ENCODE data around the gene SNX25.

DNA sequence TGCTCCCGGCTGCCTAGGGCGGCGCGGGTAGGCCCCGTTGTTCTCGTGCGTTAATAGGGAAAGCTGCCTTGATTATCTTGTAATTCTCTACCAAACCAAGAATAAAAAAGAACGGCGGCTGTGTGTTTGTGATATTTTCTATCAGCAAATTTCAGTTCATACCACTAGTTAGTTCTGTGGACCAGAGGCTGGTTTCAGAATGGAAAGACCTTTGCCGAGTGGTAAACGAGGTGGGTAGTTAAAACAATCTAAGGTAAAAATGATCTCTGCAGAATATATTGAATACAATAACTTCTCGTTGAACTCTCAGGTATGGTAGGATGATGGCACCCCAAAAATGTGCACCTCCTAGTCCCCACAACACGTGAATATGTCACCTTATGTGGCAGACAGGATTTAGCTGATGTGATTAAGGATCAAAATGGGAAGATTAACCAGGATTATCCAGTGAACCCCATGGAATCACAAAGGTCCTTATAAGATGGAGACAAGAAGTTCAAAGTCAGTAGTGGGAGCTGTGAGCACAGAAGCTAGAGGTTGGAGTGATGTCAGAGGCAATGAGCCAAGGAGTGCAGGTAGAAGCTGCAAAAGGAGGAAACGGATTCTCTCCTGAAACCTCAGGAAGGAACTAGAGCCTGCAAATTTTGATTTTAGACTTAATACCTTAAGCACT is 5.0 kb upstream of the SNX25 start:
- TF ChIP-seq GATA3 (IDR thresholded peaks at IDR 0.05; ENCODE audit: low read depth, low read length) = no peak
- TF ChIP-seq GATA2 (IDR thresholded peaks at IDR 0.05; ENCODE audit: low read depth, low read length) = no peak
